Activated T-cell treated with anti-CD3 and anti-CD28 coated beads for 4 hours (primary cell): Measurements from ENCODE around the gene RPL31.
A peak's percentile ranks its signal among the peaks of the same experiment; 100 is the strongest.

Experiments
- DNase-seq: peaks from one replicate; pipeline ENCODE4 v3.0.0-alpha.2; 2020

Gene RPL31

GRCh38 chr2:100976061-100976460 lies 26.0 kb upstream of the RPL31 start:
- DNase-seq = no peak

- no peak for DNase-seq
These were observed 25.3 kb upstream of the RPL31 start for GRCh38 chr2:100976645-100977391.

GRCh38 chr2:100977511-100977910 lies 24.6 kb upstream of the RPL31 start:
- DNase-seq = no peak

GRCh38 chr2:100978582-100979191 lies 23.4 kb upstream of the RPL31 start:
- DNase-seq = no peak

GRCh38 chr2:100980046-100980445 lies 22.0 kb upstream of the RPL31 start:
- no peak for DNase-seq

- no peak for DNase-seq
These were observed 21.1 kb upstream of the RPL31 start for GRCh38 chr2:100981011-100981410.

GRCh38 chr2:100982431-100982861 lies 19.6 kb upstream of the RPL31 start:
- DNase-seq = no peak

- DNase-seq = no peak
These were observed 18.9 kb upstream of the RPL31 start for GRCh38 chr2:100983201-100983600.

GRCh38 chr2:100983684-100984310 lies 18.3 kb upstream of the RPL31 start:
- DNase-seq = no peak

- peak; percentile 61 for DNase-seq
These were observed 17.2 kb upstream of the RPL31 start for GRCh38 chr2:100984892-100985307.

- no peak for DNase-seq
These were observed 15.9 kb upstream of the RPL31 start for GRCh38 chr2:100986157-100986556.

- DNase-seq = no peak
These were observed 14.6 kb upstream of the RPL31 start for GRCh38 chr2:100987536-100987935.

- no peak for DNase-seq
These were observed 14.1 kb upstream of the RPL31 start for GRCh38 chr2:100987974-100988373.

- DNase-seq = no peak
These were observed 13.3 kb upstream of the RPL31 start for GRCh38 chr2:100988630-100989417.

GRCh38 chr2:100989666-100990065 lies 12.4 kb upstream of the RPL31 start:
- no peak for DNase-seq

- no peak for DNase-seq
These were observed 11.9 kb upstream of the RPL31 start for GRCh38 chr2:100990166-100990565.

GRCh38 chr2:100990650-100991403 lies 11.3 kb upstream of the RPL31 start:
- no peak for DNase-seq

GRCh38 chr2:100991404-100991773 lies 10.7 kb upstream of the RPL31 start:
- DNase-seq = no peak

GRCh38 chr2:100992262-100992661 lies 9.8 kb upstream of the RPL31 start:
- DNase-seq = no peak

GRCh38 chr2:100993294-100993693 lies 8.8 kb upstream of the RPL31 start:
- no peak for DNase-seq

- DNase-seq = no peak
These were observed 6.6 kb upstream of the RPL31 start for GRCh38 chr2:100995309-100996075.
